Natural killer cell treated with Interleukin-12 subunit alpha and Interleukin-12 subunit beta and Interleukin-15 and Interleukin-18, amount 100 ng/mL, for 72 hours (primary cell): ENCODE data around the gene DNAI4. TPM values are rescaled to one million over a fixed set of nuclear protein-coding genes. Genes with fewer than 3 reads are reported as not detected.

Experiments
- ATAC-seq, 2 donors: fragments of 150-1000 bp; cut with Tn5 transposase in 1 of 2; sonication (Bioruptor Pico), chemical (Tn5 transposase) in 1 of 2; 2 replicates each; pipeline ENCODE4 v1.10.0; 2021
- DNase-seq: peaks from one replicate; pipeline ENCODE4 v3.0.0; 2022; ENCODE audit warnings: low spot score
- H3K27ac Mint-ChIP-seq, 2 donors: 1 replicate in 1 of 2; 2 replicates in 1 of 2; pipeline ENCODE4 v1.8.0; 2022; ENCODE audit warnings: mixed read lengths in 2 of 2, mild to moderate bottlenecking in 1 of 2, moderate library complexity in 1 of 2
- H3K27me3 Mint-ChIP-seq, 2 donors: 1 replicate in 1 of 2; 2 replicates in 1 of 2; pipeline ENCODE4 v1.8.0; 2022; ENCODE audit warnings: mixed read lengths in 2 of 2
- H3K36me3 Mint-ChIP-seq: one replicate; pipeline ENCODE4 v1.8.0; 2022; ENCODE audit warnings: mixed read lengths
- H3K4me1 Mint-ChIP-seq, 2 donors: 1 replicate in 1 of 2; 2 replicates in 1 of 2; pipeline ENCODE4 v1.8.0; 2022; ENCODE audit warnings: low read depth in 2 of 2, mixed read lengths in 2 of 2, mild to moderate bottlenecking in 1 of 2
- H3K4me3 Mint-ChIP-seq: one replicate; pipeline ENCODE4 v1.8.0; 2022; ENCODE audit warnings: mixed read lengths
- H3K9me3 Mint-ChIP-seq: 2 replicates; pipeline ENCODE4 v1.8.0; 2022; ENCODE audit warnings: mixed read lengths
- total RNA-seq, 2 donors: library from RNA; stranded (reverse); gene quantifications; one replicate each; pipeline ENCODE4 v1.2.3, GENCODE V29; 2022

Gene DNAI4
- total RNA-seq, 2 donors from 2014 or later: 0.73 to 0.76 TPM

GRCh38 chr1:66779475-66780078 is 145.1 kb downstream of the DNAI4 start:
- Mint-ChIP-seq H3K36me3 (peaks cover 20% of the 10 kb centered on the region), H3K27me3 (peaks cover 11 to 34% of the 10 kb centered on the region in 2 donors), H3K27ac (peak overlapping the region; percentile 7 to 23), H3K9me3 (peaks cover 2% of the 10 kb centered on the region), H3K4me3 (peak overlapping the region; percentile 6), H3K4me1 (peaks cover 3 to 11% of the 10 kb centered on the region in 2 donors)
- DNase-seq (no peak), ATAC-seq (no peak)

GRCh38 chr1:66778969-66779368 is 145.7 kb downstream of the DNAI4 start:
- ATAC-seq (no peak), DNase-seq (no peak)
- Mint-ChIP-seq H3K4me3 (no peak overlapping the region), H3K27me3 (peaks cover 11 to 34% of the 10 kb centered on the region in 2 donors), H3K4me1 (peaks cover 3 to 11% of the 10 kb centered on the region in 2 donors), H3K27ac (peak overlapping the region; percentile 7 to 38), H3K9me3 (peaks cover under 1% of the 10 kb centered on the region), H3K36me3 (peaks cover 16% of the 10 kb centered on the region)

GRCh38 chr1:66778266-66778665 is 146.4 kb downstream of the DNAI4 start:
- Mint-ChIP-seq H3K4me1 (peaks cover 3 to 11% of the 10 kb centered on the region in 2 donors), H3K27me3 (peaks cover 11 to 34% of the 10 kb centered on the region in 2 donors), H3K4me3 (no peak overlapping the region), H3K36me3 (peaks cover 14% of the 10 kb centered on the region), H3K9me3 (no peaks in the 10 kb centered on the region), H3K27ac (no peak overlapping the region)
- ATAC-seq (no peak), DNase-seq (no peak)

GRCh38 chr1:66777831-66778230 is 146.8 kb downstream of the DNAI4 start:
- Mint-ChIP-seq H3K27ac (no peak overlapping the region), H3K36me3 (peaks cover 14% of the 10 kb centered on the region), H3K4me3 (no peak overlapping the region), H3K27me3 (peaks cover 11 to 34% of the 10 kb centered on the region in 2 donors), H3K9me3 (no peaks in the 10 kb centered on the region), H3K4me1 (peaks cover 3 to 11% of the 10 kb centered on the region in 2 donors)
- no peak for DNase-seq
- no peak for ATAC-seq

GRCh38 chr1:66775646-66776045 is 149.0 kb downstream of the DNAI4 start:
- ATAC-seq (no peak), DNase-seq (no peak)
- H3K4me1 Mint-ChIP-seq: peaks cover 6 to 11% of the 10 kb centered on the region in 2 donors
- H3K36me3 Mint-ChIP-seq: peaks cover 7% of the 10 kb centered on the region
- no peak overlapping the region for H3K27ac Mint-ChIP-seq
- H3K27me3 Mint-ChIP-seq: peaks cover 11 to 26% of the 10 kb centered on the region in 2 donors
- no peaks in the 10 kb centered on the region for H3K9me3 Mint-ChIP-seq
- H3K4me3 Mint-ChIP-seq: no peak overlapping the region

- no peak overlapping the region for H3K4me3 Mint-ChIP-seq
- no peak overlapping the region for H3K27ac Mint-ChIP-seq
- peaks cover 9 to 15% of the 10 kb centered on the region in 2 donors for H3K4me1 Mint-ChIP-seq
- H3K27me3 Mint-ChIP-seq: peaks cover 7 to 19% of the 10 kb centered on the region in 2 donors
- H3K9me3 Mint-ChIP-seq: no peaks in the 10 kb centered on the region
- DNase-seq: no peak
- ATAC-seq: no peak
- peaks cover under 1% of the 10 kb centered on the region for H3K36me3 Mint-ChIP-seq
These were observed 150.2 kb downstream of the DNAI4 start for GRCh38 chr1:66774438-66774837.

GRCh38 chr1:66773227-66773626 is 151.4 kb downstream of the DNAI4 start:
- Mint-ChIP-seq H3K4me1 (peaks cover 17 to 21% of the 10 kb centered on the region in 2 donors), H3K36me3 (no peaks in the 10 kb centered on the region), H3K9me3 (no peaks in the 10 kb centered on the region), H3K27ac (no peak overlapping the region), H3K4me3 (no peak overlapping the region), H3K27me3 (peaks cover 5 to 7% of the 10 kb centered on the region in 2 donors)
- ATAC-seq (no peak), DNase-seq (no peak)

GRCh38 chr1:66770694-66771093 is 154.0 kb downstream of the DNAI4 start:
- Mint-ChIP-seq H3K4me1 (peaks cover 23 to 25% of the 10 kb centered on the region in 2 donors), H3K27me3 (peaks cover 3 to 4% of the 10 kb centered on the region in 2 donors), H3K36me3 (no peaks in the 10 kb centered on the region), H3K9me3 (no peaks in the 10 kb centered on the region), H3K27ac (peak overlapping the region in 1 of 2 donors; percentile 27), H3K4me3 (peak overlapping the region; percentile 47)
- ATAC-seq (no peak), DNase-seq (no peak)

GRCh38 chr1:66770240-66770639 is 154.4 kb downstream of the DNAI4 start:
- Mint-ChIP-seq H3K9me3 (no peaks in the 10 kb centered on the region), H3K4me1 (peaks cover 23 to 25% of the 10 kb centered on the region in 2 donors), H3K27me3 (no peaks in the 10 kb centered on the region), H3K36me3 (no peaks in the 10 kb centered on the region), H3K27ac (peak overlapping the region in 1 of 2 donors; percentile 27), H3K4me3 (peak overlapping the region; percentile 47)
- no peak for DNase-seq
- no peak for ATAC-seq

- DNase-seq (no peak), ATAC-seq (peak in 1 of 2 donors; percentile 62)
- Mint-ChIP-seq H3K9me3 (no peaks in the 10 kb centered on the region), H3K4me3 (peak overlapping the region; percentile 47), H3K27ac (peak overlapping the region; percentile 23 to 64), H3K36me3 (no peaks in the 10 kb centered on the region), H3K4me1 (peaks cover 25 to 26% of the 10 kb centered on the region in 2 donors), H3K27me3 (no peaks in the 10 kb centered on the region)
These were observed 155.0 kb downstream of the DNAI4 start for GRCh38 chr1:66769512-66770229.

- no peaks in the 10 kb centered on the region for H3K36me3 Mint-ChIP-seq
These were observed 155.7 kb downstream of the DNAI4 start for GRCh38 chr1:66768965-66769364.

GRCh38 chr1:66767626-66768025 is 157.0 kb downstream of the DNAI4 start:
- no peak for DNase-seq
- Mint-ChIP-seq H3K27me3 (no peaks in the 10 kb centered on the region), H3K4me1 (peaks cover 25 to 26% of the 10 kb centered on the region in 2 donors), H3K4me3 (no peak overlapping the region), H3K36me3 (no peaks in the 10 kb centered on the region), H3K9me3 (no peaks in the 10 kb centered on the region), H3K27ac (no peak overlapping the region)
- no peak for ATAC-seq

More at GRCh38 chr1:66768965-66769364, 155.7 kb downstream of the DNAI4 start:
- Mint-ChIP-seq H3K4me1 (peaks cover 25 to 26% of the 10 kb centered on the region in 2 donors), H3K27me3 (no peaks in the 10 kb centered on the region), H3K4me3 (peak overlapping the region; percentile 47), H3K9me3 (no peaks in the 10 kb centered on the region), H3K27ac (peak overlapping the region; percentile 23 to 64)
- ATAC-seq: no peak
- DNase-seq: no peak

GRCh38 chr1:66764994-66765578 is 159.6 kb downstream of the DNAI4 start:
- H3K27me3 Mint-ChIP-seq: peaks cover 2 to 6% of the 10 kb centered on the region in 2 donors
- no peak overlapping the region for H3K4me3 Mint-ChIP-seq
- peaks cover 19 to 20% of the 10 kb centered on the region in 2 donors for H3K4me1 Mint-ChIP-seq
- DNase-seq (no peak), ATAC-seq (peak in 1 of 2 donors; percentile 57)
- no peak overlapping the region for H3K27ac Mint-ChIP-seq
- H3K36me3 Mint-ChIP-seq: no peaks in the 10 kb centered on the region
- no peaks in the 10 kb centered on the region for H3K9me3 Mint-ChIP-seq
